Measurements from ENCODE around the gene ARFRP1.

- TF ChIP-seq CTCF (IDR thresholded peaks at IDR 0.05; ENCODE audit: low read length) = no peak
- no peak for TF ChIP-seq EZH2 (IDR thresholded peaks at IDR 0.05; ENCODE audit: borderline replicate concordance, low read length)
Measured at GRCh38 chr20:63756648-63756991, 48.8 kb upstream of the ARFRP1 start.
